ENCODE results near the gene C9orf50.

Gene C9orf50

DNA sequence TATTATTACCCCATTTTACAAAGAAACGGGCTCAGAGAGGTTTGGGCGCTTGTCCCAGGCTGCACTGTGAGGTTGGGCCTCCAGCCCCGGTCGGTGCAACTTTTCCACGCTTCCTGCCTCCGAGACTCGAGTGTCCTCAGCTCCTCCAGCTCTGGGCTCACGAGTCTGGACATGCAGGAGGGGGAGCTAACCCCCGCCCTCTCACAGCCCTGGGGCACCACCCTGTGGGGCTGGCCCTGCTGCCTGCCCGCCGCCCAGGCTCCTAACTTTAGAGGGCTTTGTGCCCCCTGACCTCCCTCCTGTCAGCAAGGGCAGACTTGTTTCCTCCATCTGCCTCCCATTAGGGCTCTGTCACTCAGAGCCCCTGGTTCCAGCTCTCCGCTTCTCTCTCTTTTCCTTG lies 25.4 kb upstream of the C9orf50 start:
- Histone ChIP-seq H4K20me1 (ENCODE audit: insufficient read depth, low read length) (no peaks in the 10 kb centered on the region), H3K9me2 (replicated peaks; ENCODE audit: insufficient read depth, low read length) (no peaks in the 10 kb centered on the region), H3K36me3 (replicated peaks; ENCODE audit: insufficient read depth, low read length) (no peaks in the 10 kb centered on the region), H3K9me3 (replicated peaks; ENCODE audit: insufficient read depth, low read length) (no peaks in the 10 kb centered on the region), H3F3A (ENCODE audit: insufficient read depth, low read length) (no peaks in the 10 kb centered on the region), H3K4me2 (ENCODE audit: low read depth, low read length) (no peak overlapping the region), H3K27me3 (replicated peaks; ENCODE audit: insufficient read depth, low read length) (peaks cover 71% of the 10 kb centered on the region), H3K4me1 (ENCODE audit: low read length) (peaks cover under 1% of the 10 kb centered on the region; the same call in 1 of the 2 replicates), H3K27ac (ENCODE audit: low read length) (no peak overlapping the region), H3K4me3 (ENCODE audit: low read length) (no peak overlapping the region), H3K9ac (ENCODE audit: low read length) (no peak overlapping the region), H2AFZ (ENCODE audit: low read length) (no peak overlapping the region), H3K79me2 (ENCODE audit: low read length) (peaks cover 7% of the 10 kb centered on the region)
- DNase-seq: no peak
- peak; percentile 52 for TF ChIP-seq EZH2 (optimal IDR thresholded peaks at IDR 0.05; ENCODE audit: low read depth, low read length)
- TF ChIP-seq, protein P1, sequence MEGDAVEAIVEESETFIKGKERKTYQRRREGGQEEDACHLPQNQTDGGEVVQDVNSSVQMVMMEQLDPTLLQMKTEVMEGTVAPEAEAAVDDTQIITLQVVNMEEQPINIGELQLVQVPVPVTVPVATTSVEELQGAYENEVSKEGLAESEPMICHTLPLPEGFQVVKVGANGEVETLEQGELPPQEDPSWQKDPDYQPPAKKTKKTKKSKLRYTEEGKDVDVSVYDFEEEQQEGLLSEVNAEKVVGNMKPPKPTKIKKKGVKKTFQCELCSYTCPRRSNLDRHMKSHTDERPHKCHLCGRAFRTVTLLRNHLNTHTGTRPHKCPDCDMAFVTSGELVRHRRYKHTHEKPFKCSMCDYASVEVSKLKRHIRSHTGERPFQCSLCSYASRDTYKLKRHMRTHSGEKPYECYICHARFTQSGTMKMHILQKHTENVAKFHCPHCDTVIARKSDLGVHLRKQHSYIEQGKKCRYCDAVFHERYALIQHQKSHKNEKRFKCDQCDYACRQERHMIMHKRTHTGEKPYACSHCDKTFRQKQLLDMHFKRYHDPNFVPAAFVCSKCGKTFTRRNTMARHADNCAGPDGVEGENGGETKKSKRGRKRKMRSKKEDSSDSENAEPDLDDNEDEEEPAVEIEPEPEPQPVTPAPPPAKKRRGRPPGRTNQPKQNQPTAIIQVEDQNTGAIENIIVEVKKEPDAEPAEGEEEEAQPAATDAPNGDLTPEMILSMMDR (IDR thresholded peaks at IDR 0.05; ENCODE audit: low read length): no peak
- no peak for TF ChIP-seq EZH2phosphoT487 (IDR thresholded peaks at IDR 0.05; ENCODE audit: low read length)

DNA sequence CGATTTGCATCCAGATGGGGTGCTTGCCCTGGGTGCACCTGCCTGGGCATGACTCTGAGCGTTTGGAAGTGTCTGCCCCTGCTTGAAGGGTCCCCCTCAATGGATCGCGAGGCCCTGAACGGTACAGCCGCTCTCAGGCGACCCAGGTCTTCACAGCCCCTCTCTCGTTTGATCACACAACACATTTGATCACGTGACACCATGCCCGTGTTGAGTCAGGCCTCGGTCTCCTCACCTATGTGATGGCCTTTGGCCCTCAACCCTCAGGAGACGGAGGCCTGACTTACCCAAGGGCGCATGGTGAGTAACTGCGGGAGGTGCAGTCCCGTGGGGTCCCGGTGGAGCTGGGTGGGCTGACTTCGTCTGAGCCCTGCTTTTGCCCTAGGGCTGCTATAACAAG lies 24.0 kb upstream of the C9orf50 start:
- Histone ChIP-seq H3K36me3 (replicated peaks; ENCODE audit: insufficient read depth, low read length) (no peaks in the 10 kb centered on the region), H3K9ac (ENCODE audit: low read length) (no peak overlapping the region), H3F3A (ENCODE audit: insufficient read depth, low read length) (peaks cover 3% of the 10 kb centered on the region; the same call in 1 of the 2 replicates), H4K20me1 (ENCODE audit: insufficient read depth, low read length) (no peaks in the 10 kb centered on the region; the same call in 1 of the 2 replicates), H3K27me3 (replicated peaks; ENCODE audit: insufficient read depth, low read length) (peaks cover 58% of the 10 kb centered on the region), H3K4me2 (ENCODE audit: low read depth, low read length) (no peak overlapping the region), H3K4me1 (ENCODE audit: low read length) (peaks cover 9% of the 10 kb centered on the region), H3K79me2 (ENCODE audit: low read length) (peaks cover 21% of the 10 kb centered on the region), H3K9me2 (replicated peaks; ENCODE audit: insufficient read depth, low read length) (no peaks in the 10 kb centered on the region), H3K27ac (ENCODE audit: low read length) (no peak overlapping the region), H3K9me3 (replicated peaks; ENCODE audit: insufficient read depth, low read length) (no peaks in the 10 kb centered on the region), H3K4me3 (ENCODE audit: low read length) (no peak overlapping the region), H2AFZ (ENCODE audit: low read length) (no peak overlapping the region)
- DNase-seq: no peak
- TF ChIP-seq EZH2phosphoT487 (IDR thresholded peaks at IDR 0.05; ENCODE audit: low read length): no peak
- TF ChIP-seq, protein P1 (IDR thresholded peaks at IDR 0.05; ENCODE audit: low read length): no peak

DNA sequence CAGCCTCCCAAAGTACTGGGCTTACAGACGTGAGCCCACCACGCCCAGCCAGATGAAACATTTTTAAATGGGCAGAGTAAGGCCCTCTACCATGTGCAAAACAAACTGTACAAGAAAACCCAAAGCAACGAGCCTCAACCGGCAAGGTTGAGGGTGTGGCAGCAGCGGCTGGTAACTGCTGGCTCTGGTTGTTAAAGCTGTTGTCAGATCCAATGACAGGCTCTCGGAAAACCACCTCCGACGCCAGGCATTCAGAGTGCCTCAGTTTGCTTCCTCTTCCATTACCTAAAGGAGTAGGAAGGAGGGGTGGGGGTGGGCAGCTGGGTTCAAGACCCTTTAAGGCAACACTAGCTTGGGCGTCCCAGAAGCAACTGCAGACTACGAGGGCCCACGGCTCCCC lies 23.5 kb upstream of the C9orf50 start:
- DNase-seq: no peak
- peaks cover 9% of the 10 kb centered on the region for H3K4me1 ChIP-seq (ENCODE audit: low read length)
- H3K27me3 ChIP-seq (replicated peaks; ENCODE audit: insufficient read depth, low read length): peaks cover 52% of the 10 kb centered on the region
- H2AFZ ChIP-seq (ENCODE audit: low read length): no peak overlapping the region
- no peak overlapping the region for H3K27ac ChIP-seq (ENCODE audit: low read length)
- no peak overlapping the region for H3K4me3 ChIP-seq (ENCODE audit: low read length)
- TF ChIP-seq EZH2phosphoT487 (IDR thresholded peaks at IDR 0.05; ENCODE audit: low read length): no peak
- no peak for TF ChIP-seq EZH2 (optimal IDR thresholded peaks at IDR 0.05; ENCODE audit: low read depth, low read length)
- TF ChIP-seq, protein P1 (IDR thresholded peaks at IDR 0.05; ENCODE audit: low read length): no peak
- no peaks in the 10 kb centered on the region for H3K9me2 ChIP-seq (replicated peaks; ENCODE audit: insufficient read depth, low read length)
- no peaks in the 10 kb centered on the region; the same call in 1 of the 2 replicates for H4K20me1 ChIP-seq (ENCODE audit: insufficient read depth, low read length)
- H3F3A ChIP-seq (ENCODE audit: insufficient read depth, low read length): peaks cover 6% of the 10 kb centered on the region; the same call in 1 of the 2 replicates
- H3K4me2 ChIP-seq (ENCODE audit: low read depth, low read length): no peak overlapping the region
- H3K79me2 ChIP-seq (ENCODE audit: low read length): peaks cover 26% of the 10 kb centered on the region
- H3K36me3 ChIP-seq (replicated peaks; ENCODE audit: insufficient read depth, low read length): no peaks in the 10 kb centered on the region
- H3K9ac ChIP-seq (ENCODE audit: low read length): no peak overlapping the region
- H3K9me3 ChIP-seq (replicated peaks; ENCODE audit: insufficient read depth, low read length): no peaks in the 10 kb centered on the region
